Neural progenitor cell (in vitro differentiated cells): ENCODE results near the gene CACNA2D4. TPM values are rescaled to one million over a fixed set of nuclear protein-coding genes. Genes with fewer than 3 reads are reported as not detected.

Experiments used
- DNase-seq: peaks from one replicate; pipeline ENCODE4 v3.0.0-alpha.2; 2016; ENCODE audit warnings: low spot score
- H2AFZ ChIP-seq: fragments of 200-600 bp; sonication (generic); replicated peaks from 2 replicates; pipeline ENCODE4 v1.6.1; 2016; ENCODE audit warnings: antibody characterized with exemption
- H3F3A ChIP-seq: fragments of 200-600 bp; sonication (generic); 2 replicates; pipeline ENCODE4 v1.6.1; 2016; ENCODE audit warnings: antibody characterized with exemption, low read depth
- H3K27ac ChIP-seq: fragments of 200-600 bp; sonication (generic); 2 replicates; pipeline ENCODE4 v1.5.1; 2016; ENCODE audit warnings: mild to moderate bottlenecking
- H3K27me3 ChIP-seq: fragments of 200-600 bp; sonication (generic); 2 replicates; pipeline ENCODE4 v1.6.1; 2016; ENCODE audit warnings: mild to moderate bottlenecking, moderate library complexity
- H3K36me3 ChIP-seq: fragments of 200-600 bp; sonication (generic); 2 replicates; pipeline ENCODE4 v1.5.1; 2016
- H3K4me1 ChIP-seq: fragments of 200-600 bp; sonication (generic); 2 replicates; pipeline ENCODE4 v1.6.1; 2016; ENCODE audit warnings: mixed run types
- H3K4me2 ChIP-seq: fragments of 200-600 bp; sonication (generic); 2 replicates; pipeline ENCODE4 v1.6.1; 2016
- H3K4me3 ChIP-seq: fragments of 200-600 bp; sonication (generic); 2 replicates; pipeline ENCODE4 v1.5.1; 2016
- H3K79me2 ChIP-seq: fragments of 200-600 bp; sonication (generic); 2 replicates; pipeline ENCODE4 v1.6.1; 2016; ENCODE audit warnings: low read depth
- H3K9ac ChIP-seq: fragments of 200-600 bp; sonication (generic); 2 replicates; pipeline ENCODE4 v1.6.1; 2016
- H3K9me3 ChIP-seq: fragments of 200-600 bp; sonication (generic); 2 replicates; pipeline ENCODE4 v1.5.1; 2016; ENCODE audit warnings: low read depth
- H4K20me1 ChIP-seq: fragments of 200-600 bp; sonication (generic); 2 replicates; pipeline ENCODE4 v1.6.1; 2016; ENCODE audit warnings: low read depth
- H3K27ac Mint-ChIP-seq: 3 replicates; pipeline ENCODE4 v1.8.0; 2021; ENCODE audit warnings: mixed read lengths
- H3K27me3 Mint-ChIP-seq: 2 replicates; pipeline ENCODE4 v1.8.0; 2022; ENCODE audit warnings: low read depth, mild to moderate bottlenecking, inconsistent platforms, moderate library complexity, mixed read lengths; ENCODE audit not compliant: insufficient read depth
- H3K36me3 Mint-ChIP-seq: 3 replicates; pipeline ENCODE4 v1.8.0; 2021; ENCODE audit warnings: mixed read lengths
- H3K4me1 Mint-ChIP-seq: 3 replicates; pipeline ENCODE4 v1.8.0; 2021; ENCODE audit warnings: mixed read lengths
- H3K4me3 Mint-ChIP-seq: 3 replicates; pipeline ENCODE4 v1.8.0; 2021; ENCODE audit warnings: mild to moderate bottlenecking, moderate library complexity, mixed read lengths
- H3K9me3 Mint-ChIP-seq: 3 replicates; pipeline ENCODE4 v1.8.0; 2020; ENCODE audit warnings: mixed read lengths
- EZH2 ChIP-seq: fragments of 200-600 bp; sonication (generic); IDR thresholded peaks from 2 replicates; pipeline ENCODE4 v1.6.1; 2017; ENCODE audit warnings: antibody characterized with exemption, mild to moderate bottlenecking, moderate library complexity
- EZH2phosphoT487 ChIP-seq: fragments of 200-600 bp; sonication (generic); IDR thresholded peaks from 2 replicates; pipeline ENCODE4 v1.6.1; 2017; ENCODE audit warnings: antibody characterized with exemption
- total RNA-seq: library from RNA; depleted of rRNA; stranded (reverse); fragments of >200 nt; gene quantifications from 2 replicates; pipeline ENCODE4 v1.2.3, GENCODE V29; 2015; ENCODE audit warnings: low replicate concordance
- TF ChIP-seq, protein P1 (sequence below): fragments of 200-600 bp; sonication (generic); IDR thresholded peaks from 2 replicates; pipeline ENCODE4 v1.5.1; 2017; ENCODE audit warnings: antibody characterized with exemption, mild to moderate bottlenecking

The CACNA2D4 gene
- total RNA-seq, 1 donor from 2014 or later, result 3.0 TPM

DNA sequence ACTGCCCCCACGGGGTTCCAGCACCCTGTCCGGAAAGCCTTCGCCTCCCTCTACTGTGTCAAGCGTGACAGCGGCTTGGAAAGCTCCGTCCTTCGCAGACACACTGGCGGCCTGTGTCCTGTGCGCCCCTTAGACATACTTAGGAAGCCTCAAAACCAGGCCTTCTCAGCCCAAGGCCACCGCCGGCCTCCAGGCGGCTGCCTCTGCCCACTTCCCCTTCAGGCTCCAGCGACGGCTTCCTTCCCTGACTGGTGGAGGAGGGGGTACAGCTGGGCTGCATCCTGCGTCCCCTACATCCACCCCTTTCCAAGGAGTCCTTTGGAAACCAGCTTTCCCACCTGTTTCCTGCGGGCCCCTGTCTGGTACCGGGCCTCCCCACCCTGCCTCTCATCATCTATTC is 2.5 kb upstream of the CACNA2D4 start:
- Mint-ChIP-seq H3K27ac (no peak overlapping the region), H3K9me3 (peaks cover 4% of the 10 kb centered on the region), H3K4me3 (no peak overlapping the region), H3K4me1 (peaks cover 54% of the 10 kb centered on the region), H3K36me3 (peaks cover 2% of the 10 kb centered on the region), H3K27me3 (peaks cover 17% of the 10 kb centered on the region)
- H3K9me3 ChIP-seq, result no peaks in the 10 kb centered on the region
- peaks cover 34% of the 10 kb centered on the region for H3K4me1 ChIP-seq
- no peak overlapping the region for H3K4me3 ChIP-seq
- H3K4me2 ChIP-seq, result no peak overlapping the region
- H3K27ac ChIP-seq, result no peak overlapping the region
- H2AFZ ChIP-seq, result no peak overlapping the region
- H3F3A ChIP-seq, result peaks cover 25% of the 10 kb centered on the region
- no peaks in the 10 kb centered on the region for H4K20me1 ChIP-seq
- H3K79me2 ChIP-seq, result no peaks in the 10 kb centered on the region
- TF ChIP-seq EZH2phosphoT487 (no peak), EZH2 (no peak)
- TF ChIP-seq, protein P1, sequence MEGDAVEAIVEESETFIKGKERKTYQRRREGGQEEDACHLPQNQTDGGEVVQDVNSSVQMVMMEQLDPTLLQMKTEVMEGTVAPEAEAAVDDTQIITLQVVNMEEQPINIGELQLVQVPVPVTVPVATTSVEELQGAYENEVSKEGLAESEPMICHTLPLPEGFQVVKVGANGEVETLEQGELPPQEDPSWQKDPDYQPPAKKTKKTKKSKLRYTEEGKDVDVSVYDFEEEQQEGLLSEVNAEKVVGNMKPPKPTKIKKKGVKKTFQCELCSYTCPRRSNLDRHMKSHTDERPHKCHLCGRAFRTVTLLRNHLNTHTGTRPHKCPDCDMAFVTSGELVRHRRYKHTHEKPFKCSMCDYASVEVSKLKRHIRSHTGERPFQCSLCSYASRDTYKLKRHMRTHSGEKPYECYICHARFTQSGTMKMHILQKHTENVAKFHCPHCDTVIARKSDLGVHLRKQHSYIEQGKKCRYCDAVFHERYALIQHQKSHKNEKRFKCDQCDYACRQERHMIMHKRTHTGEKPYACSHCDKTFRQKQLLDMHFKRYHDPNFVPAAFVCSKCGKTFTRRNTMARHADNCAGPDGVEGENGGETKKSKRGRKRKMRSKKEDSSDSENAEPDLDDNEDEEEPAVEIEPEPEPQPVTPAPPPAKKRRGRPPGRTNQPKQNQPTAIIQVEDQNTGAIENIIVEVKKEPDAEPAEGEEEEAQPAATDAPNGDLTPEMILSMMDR, result no peak
- no peak overlapping the region for H3K9ac ChIP-seq
- H3K36me3 ChIP-seq, result no peaks in the 10 kb centered on the region
- no peak for DNase-seq
- H3K27me3 ChIP-seq, result no peaks in the 10 kb centered on the region

DNA sequence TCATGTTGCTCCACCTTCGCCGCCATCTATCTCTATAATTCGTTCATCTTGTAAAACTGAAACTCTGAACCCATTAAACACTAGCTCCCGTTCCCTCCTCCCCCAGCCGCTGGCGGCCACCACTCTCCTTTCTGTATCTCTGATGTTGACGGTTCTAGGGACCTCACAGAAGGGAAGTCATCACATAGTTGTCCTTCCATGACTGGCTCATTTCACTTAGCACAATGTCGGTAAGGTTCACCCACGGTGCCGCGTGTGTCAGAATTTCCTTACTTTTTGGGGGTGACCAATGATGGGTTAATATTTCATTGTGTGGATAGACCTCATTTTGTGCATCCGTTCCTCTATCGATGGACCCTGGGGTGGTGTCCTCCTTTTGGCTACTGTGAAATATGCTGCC is 2.0 kb upstream of the CACNA2D4 start:
- Histone ChIP-seq H3K27ac (no peak overlapping the region), H3F3A (peaks cover 25% of the 10 kb centered on the region), H3K79me2 (no peaks in the 10 kb centered on the region), H3K9me3 (no peaks in the 10 kb centered on the region), H2AFZ (no peak overlapping the region), H3K36me3 (no peaks in the 10 kb centered on the region), H3K4me2 (no peak overlapping the region), H3K4me1 (peaks cover 37% of the 10 kb centered on the region), H3K9ac (no peak overlapping the region), H3K4me3 (no peak overlapping the region), H4K20me1 (no peaks in the 10 kb centered on the region), H3K27me3 (no peaks in the 10 kb centered on the region)
- no peak overlapping the region for H3K27ac Mint-ChIP-seq
- H3K4me3 Mint-ChIP-seq, result peak overlapping the region; percentile 33
- DNase-seq, result no peak
- H3K4me1 Mint-ChIP-seq, result peaks cover 54% of the 10 kb centered on the region
- H3K36me3 Mint-ChIP-seq, result peaks cover 2% of the 10 kb centered on the region
- peaks cover 4% of the 10 kb centered on the region for H3K9me3 Mint-ChIP-seq
- no peak for TF ChIP-seq EZH2phosphoT487
- TF ChIP-seq, protein P1, result no peak
- no peak for TF ChIP-seq EZH2
- peaks cover 21% of the 10 kb centered on the region for H3K27me3 Mint-ChIP-seq

DNA sequence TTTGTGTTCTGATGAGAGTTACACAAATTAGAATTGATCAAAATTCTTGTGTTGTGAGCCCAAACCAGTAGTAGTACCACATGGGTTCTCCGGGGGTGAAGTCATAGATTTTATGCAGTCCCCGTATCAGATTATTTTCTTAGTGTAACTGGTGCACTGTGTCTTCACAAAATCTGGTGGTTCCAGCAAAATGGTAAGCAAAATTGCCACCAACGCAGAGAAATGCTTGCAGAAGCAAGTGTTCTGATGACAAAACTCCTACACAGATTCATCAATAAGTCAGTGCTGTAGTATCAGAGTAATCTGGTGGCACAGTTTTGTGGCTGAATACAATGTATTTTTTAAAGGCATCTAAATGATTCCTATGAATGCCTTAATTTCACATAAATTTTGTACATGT is 1.3 kb upstream of the CACNA2D4 start:
- Mint-ChIP-seq H3K9me3 (peaks cover 4% of the 10 kb centered on the region), H3K4me1 (peaks cover 54% of the 10 kb centered on the region), H3K4me3 (no peak overlapping the region), H3K36me3 (peaks cover 2% of the 10 kb centered on the region), H3K27ac (no peak overlapping the region), H3K27me3 (peaks cover 25% of the 10 kb centered on the region)
- peaks cover 41% of the 10 kb centered on the region for H3K4me1 ChIP-seq
- no peak overlapping the region for H2AFZ ChIP-seq
- no peaks in the 10 kb centered on the region for H3K36me3 ChIP-seq
- no peak overlapping the region for H3K9ac ChIP-seq
- H4K20me1 ChIP-seq, result no peaks in the 10 kb centered on the region
- no peak overlapping the region for H3K27ac ChIP-seq
- DNase-seq, result no peak
- H3K4me2 ChIP-seq, result peak overlapping the region; percentile 72
- no peaks in the 10 kb centered on the region for H3K9me3 ChIP-seq
- no peaks in the 10 kb centered on the region for H3K27me3 ChIP-seq
- H3K4me3 ChIP-seq, result no peak overlapping the region
- TF ChIP-seq EZH2, result no peak
- TF ChIP-seq, protein P1, result no peak
- TF ChIP-seq EZH2phosphoT487, result no peak
- no peaks in the 10 kb centered on the region for H3K79me2 ChIP-seq
- H3F3A ChIP-seq, result peaks cover 25% of the 10 kb centered on the region
